Panc1 (cell line): ENCODE data around the gene PCED1A. TPM values are rescaled to one million over a fixed set of nuclear protein-coding genes. Genes with fewer than 3 reads are reported as not detected.

Source experiments
- ATAC-seq: fragments of 200-7000 bp; cut with Tn5 transposase; 2 replicates; pipeline ENCODE4 v1.9.1; 2020; ENCODE audit warnings: mild to moderate bottlenecking, moderate library complexity
- BruUV-seq: library from RNA; stranded (reverse); fragments of 400-500 nt; replicated peaks from 2 replicates; lab custom pipeline; 2021; lab: Mats Ljungman, UMichigan
- CTCF ChIA-PET: fragments of 300-600 bp; sonication (Branson Sonifier 250); formaldehyde crosslinking; loops from one replicate; lab custom pipeline; 2022; ENCODE audit warnings: antibody characterized with exemption; lab: Charles Lee
- POLR2A ChIA-PET: fragments of 300-600 bp; sonication (Branson Sonifier 250); formaldehyde crosslinking; loops from one replicate; lab custom pipeline; 2022; ENCODE audit warnings: antibody characterized with exemption; lab: Charles Lee
- DNase-seq: peaks from one replicate; pipeline ENCODE4 v3.0.0-alpha.2; 2010; ENCODE audit warnings: low read depth, low spot score
- H3K27ac ChIP-seq: 2 replicates; pipeline ENCODE4 v1.5.1; 2011; ENCODE audit warnings: mild to moderate bottlenecking, low read length, inconsistent platforms
- H3K27me3 ChIP-seq: fragments of 200-500 bp; sonication (Bioruptor generic); 2 replicates; pipeline ENCODE4 v1.6.0; 2014; ENCODE audit warnings: low read length, inconsistent platforms; ENCODE audit not compliant: control insufficient read depth, insufficient read depth
- H3K36me3 ChIP-seq: fragments of 200-500 bp; sonication (Bioruptor generic); 2 replicates; pipeline ENCODE4 v1.5.1; 2014; ENCODE audit warnings: inconsistent platforms, mild to moderate bottlenecking, low read length, moderate library complexity; ENCODE audit not compliant: control insufficient read depth, insufficient read depth
- H3K4me1 ChIP-seq: 2 replicates; pipeline ENCODE4 v1.5.1; 2011; ENCODE audit warnings: inconsistent platforms, mild to moderate bottlenecking, low read length, moderate library complexity; ENCODE audit not compliant: control insufficient read depth, insufficient read depth
- H3K4me3 ChIP-seq, 2 experiments: 2 replicates each; pipeline ENCODE4 v1.5.1; 2011 to 2012; ENCODE audit warnings: low read depth in 2 of 2, low read length in 2 of 2, mild to moderate bottlenecking in 2 of 2, inconsistent platforms in 1 of 2, moderate library complexity in 1 of 2
- H3K9me3 ChIP-seq: fragments of 200-500 bp; sonication (Bioruptor generic); 2 replicates; pipeline ENCODE4 v1.5.1; 2014; ENCODE audit warnings: low read depth, mild to moderate bottlenecking, inconsistent platforms, low read length, moderate library complexity; ENCODE audit not compliant: control insufficient read depth, insufficient read depth
- POLR2AphosphoS5 ChIP-seq: IDR thresholded peaks from 2 replicates; pipeline ENCODE4 v1.6.1; 2012; ENCODE audit warnings: mild to moderate bottlenecking, low read depth, low read length, moderate library complexity
- SIN3A ChIP-seq: IDR thresholded peaks from 2 replicates; pipeline ENCODE4 v1.6.1; 2012; ENCODE audit warnings: low read depth, mild to moderate bottlenecking, low read length, moderate library complexity, borderline replicate concordance; ENCODE audit not compliant: insufficient read depth
- TCF7L2 ChIP-seq: IDR thresholded peaks from 2 replicates; pipeline ENCODE4 v1.6.1; 2011; ENCODE audit warnings: mild to moderate bottlenecking, low read depth, low read length, inconsistent platforms
- in situ Hi-C: cut with HindIII; loops from 2 replicates; pipeline ENCODE4 v1.10.0; 2016; ENCODE audit warnings: low sequenced_read_pairs, low pct_unique_long_range_greater_than_20kb
- intact Hi-C: fragments of 100-400 bp; cut with micrococcal nuclease; formaldehyde crosslinking; loops from one replicate; pipeline ENCODE4 v1.10.0; 2022; ENCODE audit not compliant: unreplicated experiment
- total RNA-seq: library from RNA; stranded (reverse); gene quantifications from one replicate; pipeline ENCODE4 v1.2.1, GENCODE V29; 2021; ENCODE audit not compliant: unreplicated experiment
- TF ChIP-seq, protein P1 (sequence below), 2 experiments: IDR thresholded peaks; 2 replicates each; pipeline ENCODE4 v1.6.1; 2011 to 2012; ENCODE audit warnings: low read depth in 2 of 2, control low read depth in 1 of 2, low read length in 1 of 2, mild to moderate bottlenecking in 1 of 2, moderate library complexity in 1 of 2; ENCODE audit not compliant: insufficient read depth in 1 of 2
- TF ChIP-seq, protein P2 (sequence below): fragments of 450-650 bp; IDR thresholded peaks from 2 replicates; pipeline ENCODE4 v1.5.1; 2017; ENCODE audit warnings: mild to moderate bottlenecking

Gene PCED1A
- total RNA-seq, 1 experiment from 2014 or later, result 42.1 TPM

DNA sequence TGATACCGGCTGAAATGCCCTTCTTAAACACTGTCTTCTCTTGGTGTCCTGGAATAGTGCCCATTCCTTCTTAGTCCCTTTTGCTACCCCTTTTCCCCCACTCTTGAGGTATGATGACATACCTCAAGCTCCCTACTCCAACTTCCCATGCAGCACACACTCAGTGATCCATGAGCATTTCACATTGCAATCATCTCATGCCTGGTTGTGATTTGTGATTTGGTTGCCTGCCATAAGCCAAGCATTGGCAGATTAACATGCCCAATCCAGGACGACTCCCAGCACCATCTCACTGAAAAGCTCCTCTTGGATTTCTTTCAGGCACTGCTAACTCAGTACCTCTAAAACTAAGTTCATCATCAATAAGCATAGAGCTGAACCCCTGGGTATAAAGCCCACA, 18.1 kb upstream of the PCED1A start:
- CTCF ChIA-PET, result no interaction called here
- TF ChIP-seq, protein P1, sequence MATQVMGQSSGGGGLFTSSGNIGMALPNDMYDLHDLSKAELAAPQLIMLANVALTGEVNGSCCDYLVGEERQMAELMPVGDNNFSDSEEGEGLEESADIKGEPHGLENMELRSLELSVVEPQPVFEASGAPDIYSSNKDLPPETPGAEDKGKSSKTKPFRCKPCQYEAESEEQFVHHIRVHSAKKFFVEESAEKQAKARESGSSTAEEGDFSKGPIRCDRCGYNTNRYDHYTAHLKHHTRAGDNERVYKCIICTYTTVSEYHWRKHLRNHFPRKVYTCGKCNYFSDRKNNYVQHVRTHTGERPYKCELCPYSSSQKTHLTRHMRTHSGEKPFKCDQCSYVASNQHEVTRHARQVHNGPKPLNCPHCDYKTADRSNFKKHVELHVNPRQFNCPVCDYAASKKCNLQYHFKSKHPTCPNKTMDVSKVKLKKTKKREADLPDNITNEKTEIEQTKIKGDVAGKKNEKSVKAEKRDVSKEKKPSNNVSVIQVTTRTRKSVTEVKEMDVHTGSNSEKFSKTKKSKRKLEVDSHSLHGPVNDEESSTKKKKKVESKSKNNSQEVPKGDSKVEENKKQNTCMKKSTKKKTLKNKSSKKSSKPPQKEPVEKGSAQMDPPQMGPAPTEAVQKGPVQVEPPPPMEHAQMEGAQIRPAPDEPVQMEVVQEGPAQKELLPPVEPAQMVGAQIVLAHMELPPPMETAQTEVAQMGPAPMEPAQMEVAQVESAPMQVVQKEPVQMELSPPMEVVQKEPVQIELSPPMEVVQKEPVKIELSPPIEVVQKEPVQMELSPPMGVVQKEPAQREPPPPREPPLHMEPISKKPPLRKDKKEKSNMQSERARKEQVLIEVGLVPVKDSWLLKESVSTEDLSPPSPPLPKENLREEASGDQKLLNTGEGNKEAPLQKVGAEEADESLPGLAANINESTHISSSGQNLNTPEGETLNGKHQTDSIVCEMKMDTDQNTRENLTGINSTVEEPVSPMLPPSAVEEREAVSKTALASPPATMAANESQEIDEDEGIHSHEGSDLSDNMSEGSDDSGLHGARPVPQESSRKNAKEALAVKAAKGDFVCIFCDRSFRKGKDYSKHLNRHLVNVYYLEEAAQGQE (IDR thresholded peaks at IDR 0.05; ENCODE audit: insufficient read depth in 1 of 2, low read depth in 2 of 2, low read length in 1 of 2), result no peak
- TF ChIP-seq TCF7L2 (no peak), POLR2AphosphoS5 (no peak), SIN3A (no peak)
- TF ChIP-seq, protein P2, sequence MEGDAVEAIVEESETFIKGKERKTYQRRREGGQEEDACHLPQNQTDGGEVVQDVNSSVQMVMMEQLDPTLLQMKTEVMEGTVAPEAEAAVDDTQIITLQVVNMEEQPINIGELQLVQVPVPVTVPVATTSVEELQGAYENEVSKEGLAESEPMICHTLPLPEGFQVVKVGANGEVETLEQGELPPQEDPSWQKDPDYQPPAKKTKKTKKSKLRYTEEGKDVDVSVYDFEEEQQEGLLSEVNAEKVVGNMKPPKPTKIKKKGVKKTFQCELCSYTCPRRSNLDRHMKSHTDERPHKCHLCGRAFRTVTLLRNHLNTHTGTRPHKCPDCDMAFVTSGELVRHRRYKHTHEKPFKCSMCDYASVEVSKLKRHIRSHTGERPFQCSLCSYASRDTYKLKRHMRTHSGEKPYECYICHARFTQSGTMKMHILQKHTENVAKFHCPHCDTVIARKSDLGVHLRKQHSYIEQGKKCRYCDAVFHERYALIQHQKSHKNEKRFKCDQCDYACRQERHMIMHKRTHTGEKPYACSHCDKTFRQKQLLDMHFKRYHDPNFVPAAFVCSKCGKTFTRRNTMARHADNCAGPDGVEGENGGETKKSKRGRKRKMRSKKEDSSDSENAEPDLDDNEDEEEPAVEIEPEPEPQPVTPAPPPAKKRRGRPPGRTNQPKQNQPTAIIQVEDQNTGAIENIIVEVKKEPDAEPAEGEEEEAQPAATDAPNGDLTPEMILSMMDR, result no peak
- no peaks in the 10 kb centered on the region for H3K27me3 ChIP-seq
- H3K27ac ChIP-seq, result no peak overlapping the region
- intact Hi-C loops (no loop called here), in situ Hi-C loops (no loop called here)
- H3K4me1 ChIP-seq, result no peaks in the 10 kb centered on the region
- H3K36me3 ChIP-seq, result no peaks in the 10 kb centered on the region
- no TSS peak for BruUV-seq
- ATAC-seq (no peak), DNase-seq (no peak)
- POLR2A ChIA-PET, result no interaction called here
- no peak overlapping the region for H3K4me3 ChIP-seq
- H3K9me3 ChIP-seq, result no peaks in the 10 kb centered on the region

DNA sequence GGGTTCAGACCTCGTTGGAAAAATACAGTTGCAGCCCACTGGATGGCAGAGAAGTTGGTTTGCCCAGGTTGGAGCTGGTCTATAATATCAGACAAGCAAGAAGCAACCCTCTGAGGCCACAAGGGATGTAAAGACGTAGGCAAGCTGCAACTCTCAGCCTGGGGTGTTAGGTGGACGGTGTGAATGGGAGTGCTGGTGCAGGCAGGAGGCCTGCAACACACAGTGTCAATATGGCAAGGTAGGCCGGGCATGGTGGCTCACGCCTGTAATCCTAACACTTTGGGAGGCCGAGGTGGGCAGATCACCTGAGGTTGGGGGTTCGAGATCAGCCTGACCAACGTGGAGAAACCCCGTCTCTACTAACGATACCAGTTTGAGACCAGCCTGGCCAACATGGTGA, 10.6 kb upstream of the PCED1A start:
- H3K9me3 ChIP-seq, result no peaks in the 10 kb centered on the region
- ChIA-PET CTCF (interaction anchor here (0.6 kb wide), 1 partner anchor 338 kb away, joined by 3 read pairs; no protein-coding TSS in a partner anchor), POLR2A (interaction anchor here (0.6 kb wide), 1 partner anchor 50 kb away, joined by 7 read pairs; no protein-coding TSS in a partner anchor)
- intact Hi-C loops (loop anchor here (5.0 kb wide), 1 partner anchor 164 kb away; no protein-coding TSS in a partner anchor), in situ Hi-C loops (no loop called here)
- H3K4me1 ChIP-seq, result no peaks in the 10 kb centered on the region
- H3K4me3 ChIP-seq, result no peak overlapping the region
- DNase-seq, result no peak
- TF ChIP-seq POLR2AphosphoS5 (no peak), TCF7L2 (no peak), SIN3A (no peak)
- TF ChIP-seq, protein P1 (IDR thresholded peaks at IDR 0.05; ENCODE audit: insufficient read depth in 1 of 2, low read depth in 2 of 2, low read length in 1 of 2), result no peak
- TF ChIP-seq, protein P2, result no peak
- ATAC-seq, result no peak
- BruUV-seq, result no TSS peak
- H3K27me3 ChIP-seq, result no peaks in the 10 kb centered on the region
- H3K27ac ChIP-seq, result no peak overlapping the region
- no peaks in the 10 kb centered on the region for H3K36me3 ChIP-seq
